Lung (tissue), 12 donors: ENCODE data around the gene ZSWIM8. TPM values are rescaled to one million over a fixed set of nuclear protein-coding genes. Genes with fewer than 3 reads are reported as not detected.

ENCODE experiments used
- ATAC-seq: fragments of 200-7000 bp; cut with Tn5 transposase; one replicate; pipeline ENCODE4 v1.9.1; 2020; ENCODE audit warnings: moderate number of reproducible peaks; ENCODE audit not compliant: insufficient read depth, low FRiP score
- DNase-seq, 3 donors: peaks; one replicate each; pipeline ENCODE4 v3.0.0-alpha.2; 2013 to 2017
- H3K27ac ChIP-seq, 2 donors: one replicate each; pipeline ENCODE4 v1.5.1; 2013; ENCODE audit warnings: mild to moderate bottlenecking in 2 of 2, moderate library complexity in 2 of 2, control low read depth in 1 of 2, inconsistent platforms in 1 of 2, low read depth in 1 of 2, low read length in 1 of 2
- H3K27me3 ChIP-seq, 3 donors: one replicate each; pipeline ENCODE4 v1.5.1; 2013; ENCODE audit warnings: low read length in 2 of 3; ENCODE audit not compliant: control insufficient read depth in 3 of 3, insufficient read depth in 3 of 3
- H3K36me3 ChIP-seq, 4 donors: one replicate each; pipeline ENCODE4 v1.5.1; 2013; ENCODE audit warnings: low read length in 4 of 4, mild to moderate bottlenecking in 1 of 4, moderate library complexity in 1 of 4; ENCODE audit not compliant: control insufficient read depth in 4 of 4, insufficient read depth in 4 of 4
- H3K4me1 ChIP-seq, 5 donors: one replicate each; pipeline ENCODE4 v1.5.1; 2013; ENCODE audit warnings: low read length in 5 of 5, mild to moderate bottlenecking in 2 of 5, moderate library complexity in 1 of 5; ENCODE audit not compliant: control insufficient read depth in 5 of 5, insufficient read depth in 5 of 5
- H3K4me3 ChIP-seq: one replicate; pipeline ENCODE4 v1.5.1; 2013; ENCODE audit warnings: mild to moderate bottlenecking, control low read depth, moderate library complexity
- H3K9ac ChIP-seq, 2 donors: one replicate each; pipeline ENCODE4 v1.5.1; 2013; ENCODE audit warnings: low read length in 2 of 2, control low read depth in 1 of 2; ENCODE audit not compliant: insufficient read depth in 1 of 2
- H3K9me3 ChIP-seq, 4 donors: one replicate each; pipeline ENCODE4 v1.5.1; 2013; ENCODE audit warnings: low read length in 3 of 4, mild to moderate bottlenecking in 1 of 4, moderate library complexity in 1 of 4; ENCODE audit not compliant: control insufficient read depth in 4 of 4, insufficient read depth in 3 of 4
- CTCF ChIP-seq: IDR thresholded peaks from 2 replicates; pipeline ENCODE4 v1.5.1; 2012; ENCODE audit warnings: mild to moderate bottlenecking; ENCODE audit errors: control extremely low read depth, extremely low read depth
- WGBS, 2 donors: extraction: QIAGEN DNeasy Blood & Tissue Kit; methylation state at CpG; one replicate each; pipeline ENCODE4 v1.1.7; 2013; 5-methylcytosine and 5-hydroxymethylcytosine counted together
- polyA plus RNA-seq, 2 donors: library from polyadenylated mRNA; stranded (reverse); fragments of 200-250 nt; gene quantifications; one replicate each; pipeline ENCODE4 v1.2.1, GENCODE V29; 2013
- total RNA-seq, 2 donors: library from RNA; depleted of rRNA in 1 of 2; stranded (reverse); fragments of >200 nt in 1 of 2; gene quantifications; one replicate each; pipeline ENCODE4 v1.2.1, GENCODE V29; 2014 to 2021
- donor health status: control.
- donor health status: control.
- donor health status: Bipolar disorder and iron deficiency.
- donor health status: healthy.
- donor health status: DM: yes; HTN: yes; CAD: no.

ZSWIM8 gene
- total and polyA plus RNA-seq, 4 donors, result 70.3 to 113 (median 93.1) TPM

- DNase-seq, result no peak
- H3K9me3 ChIP-seq, result no peaks in the 10 kb centered on the region
- peaks cover 11 to 58% (median 16%) of the 10 kb centered on the region in 4 donors for H3K36me3 ChIP-seq
- H3K9ac ChIP-seq, result no peak overlapping the region
- 66 to 76% methylated on average over 5 of the region's 5 CpGs for WGBS, 2 donors
- H3K27ac ChIP-seq, result no peak overlapping the region
- ATAC-seq, result no peak
- H3K4me1 ChIP-seq, result no peaks in the 10 kb centered on the region
- no peak for TF ChIP-seq CTCF
- H3K4me3 ChIP-seq, result no peak overlapping the region
- no peaks in the 10 kb centered on the region for H3K27me3 ChIP-seq
These were observed 57.9 kb downstream of the ZSWIM8 start for GRCh38 chr10:73843261-73843660.

GRCh38 chr10:73847031-73847430 lies 61.6 kb downstream of the ZSWIM8 start:
- TF ChIP-seq CTCF, result no peak
- 94% methylated on average over 7 of the region's 7 CpGs for WGBS, 2 donors
- H3K4me3 ChIP-seq, result no peak overlapping the region
- no peak overlapping the region for H3K27ac ChIP-seq
- H3K9ac ChIP-seq, result no peak overlapping the region
- ATAC-seq (no peak), DNase-seq (no peak)
- H3K27me3 ChIP-seq, result no peaks in the 10 kb centered on the region
- no peaks in the 10 kb centered on the region for H3K9me3 ChIP-seq
- H3K4me1 ChIP-seq, result peaks cover 0 to 9% (median 0%) of the 10 kb centered on the region in 5 donors
- H3K36me3 ChIP-seq, result peaks cover 4 to 41% (median 19%) of the 10 kb centered on the region in 4 donors

- Histone ChIP-seq H3K9me3 (no peaks in the 10 kb centered on the region), H3K9ac (no peak overlapping the region), H3K27me3 (no peaks in the 10 kb centered on the region), H3K27ac (peak overlapping the region in 1 of 2 donors; percentile 61), H3K4me1 (peaks cover 0 to 9% (median 0%) of the 10 kb centered on the region in 5 donors), H3K36me3 (peaks cover 7 to 31% (median 18%) of the 10 kb centered on the region in 4 donors), H3K4me3 (no peak overlapping the region)
- ATAC-seq (peak; percentile 84), DNase-seq (peak; percentile 81 to 84 (median 82))
- TF ChIP-seq CTCF, result peak; percentile 97
- WGBS, 2 donors, result 31 to 37% methylated on average over 17 of the region's 17 CpGs
These were observed 63.5 kb downstream of the ZSWIM8 start for GRCh38 chr10:73848821-73849489.
